ENCODE measurements around the gene WDR37.

WDR37 gene

GRCh38 chr10:1152386-1153250, 96.4 kb downstream of the WDR37 start:
- no peak for TF ChIP-seq TEAD4 (IDR thresholded peaks at IDR 0.05)
- TF ChIP-seq ZBTB7A (IDR thresholded peaks at IDR 0.05; ENCODE audit: low read depth) = no peak
- no peak for TF ChIP-seq USF1 (IDR thresholded peaks at IDR 0.05)

GRCh38 chr10:1153251-1153763, 97.1 kb downstream of the WDR37 start:
- TF ChIP-seq EGR1 (IDR thresholded peaks at IDR 0.05) (no peak), ZBTB7A (IDR thresholded peaks at IDR 0.05; ENCODE audit: low read depth) (no peak)

GRCh38 chr10:1153805-1154351, 97.7 kb downstream of the WDR37 start:
- no peak for TF ChIP-seq TEAD4 (IDR thresholded peaks at IDR 0.05)
- TF ChIP-seq CEBPB (IDR thresholded peaks at IDR 0.05) = no peak
- TF ChIP-seq ZBTB7A (IDR thresholded peaks at IDR 0.05; ENCODE audit: low read depth) = no peak
- no peak for TF ChIP-seq CREB1 (IDR thresholded peaks at IDR 0.05; ENCODE audit: low read depth)
- no peak for TF ChIP-seq RAD21 (IDR thresholded peaks at IDR 0.05; ENCODE audit: low read depth)
- TF ChIP-seq TAF1 (IDR thresholded peaks at IDR 0.05; ENCODE audit: low read depth) = no peak
- no peak for TF ChIP-seq TCF12 (IDR thresholded peaks at IDR 0.05; ENCODE audit: low read depth)
- TF ChIP-seq REST (IDR thresholded peaks at IDR 0.05; ENCODE audit: low read depth) = no peak
- TF ChIP-seq MAX (IDR thresholded peaks at IDR 0.05) = no peak
- no peak for TF ChIP-seq FOXM1 (IDR thresholded peaks at IDR 0.05; ENCODE audit: borderline replicate concordance, low read depth)
- TF ChIP-seq YY1 (IDR thresholded peaks at IDR 0.05; ENCODE audit: low read depth) = no peak

- TF ChIP-seq EP300 (IDR thresholded peaks at IDR 0.05; ENCODE audit: borderline replicate concordance) (no peak), RAD21 (IDR thresholded peaks at IDR 0.05; ENCODE audit: low read depth) (no peak), ZBTB7A (IDR thresholded peaks at IDR 0.05; ENCODE audit: low read depth) (no peak), NFIC (IDR thresholded peaks at IDR 0.05) (no peak), USF1 (IDR thresholded peaks at IDR 0.05) (no peak), REST (IDR thresholded peaks at IDR 0.05; ENCODE audit: low read depth) (no peak), FOXM1 (IDR thresholded peaks at IDR 0.05; ENCODE audit: borderline replicate concordance, low read depth) (no peak), YY1 (IDR thresholded peaks at IDR 0.05; ENCODE audit: low read depth) (no peak), TEAD4 (IDR thresholded peaks at IDR 0.05) (no peak), EGR1 (IDR thresholded peaks at IDR 0.05) (no peak), MAX (IDR thresholded peaks at IDR 0.05) (no peak), CREB1 (IDR thresholded peaks at IDR 0.05; ENCODE audit: low read depth) (no peak), CEBPB (IDR thresholded peaks at IDR 0.05) (no peak), TAF1 (IDR thresholded peaks at IDR 0.05; ENCODE audit: low read depth) (no peak), TCF12 (IDR thresholded peaks at IDR 0.05; ENCODE audit: low read depth) (no peak)
Observed at GRCh38 chr10:1154531-1155295, 98.5 kb downstream of the WDR37 start.

- no peak for TF ChIP-seq ZBTB7A (IDR thresholded peaks at IDR 0.05; ENCODE audit: low read depth)
- no peak for TF ChIP-seq CEBPB (IDR thresholded peaks at IDR 0.05)
- TF ChIP-seq FOXM1 (IDR thresholded peaks at IDR 0.05; ENCODE audit: borderline replicate concordance, low read depth) = no peak
- no peak for TF ChIP-seq YY1 (IDR thresholded peaks at IDR 0.05; ENCODE audit: low read depth)
- no peak for TF ChIP-seq CREB1 (IDR thresholded peaks at IDR 0.05; ENCODE audit: low read depth)
- no peak for TF ChIP-seq TAF1 (IDR thresholded peaks at IDR 0.05; ENCODE audit: low read depth)
- no peak for TF ChIP-seq EGR1 (IDR thresholded peaks at IDR 0.05)
- no peak for TF ChIP-seq TCF12 (IDR thresholded peaks at IDR 0.05; ENCODE audit: low read depth)
- no peak for TF ChIP-seq RAD21 (IDR thresholded peaks at IDR 0.05; ENCODE audit: low read depth)
- TF ChIP-seq USF1 (IDR thresholded peaks at IDR 0.05) = no peak
- TF ChIP-seq TEAD4 (IDR thresholded peaks at IDR 0.05) = no peak
- TF ChIP-seq MAX (IDR thresholded peaks at IDR 0.05) = no peak
- no peak for TF ChIP-seq NFIC (IDR thresholded peaks at IDR 0.05)
Observed at GRCh38 chr10:1155791-1156615, 99.8 kb downstream of the WDR37 start.

Measured in Ishikawa (cell line).